Measurements from ENCODE around the gene ADGRB2. TPM values are rescaled to one million over a fixed set of nuclear protein-coding genes. Genes with fewer than 3 reads are reported as not detected.

ADGRB2 gene
- total RNA-seq, 1 donor from 2014 or later = 14.2 TPM

- no peak for TF ChIP-seq CTCF (conservative IDR thresholded peaks at IDR 0.05)
- peak overlapping the region; percentile 68 for H3K4me3 Mint-ChIP-seq
- H3K9me3 Mint-ChIP-seq = no peaks in the 10 kb centered on the region
- no peak overlapping the region for H3K27ac Mint-ChIP-seq
- H3K27me3 Mint-ChIP-seq = peaks cover 33% of the 10 kb centered on the region
- no peaks in the 10 kb centered on the region for H3K36me3 Mint-ChIP-seq
- no peak for DNase-seq (ENCODE audit: extremely low spot score, unreplicated experiment)
- peaks cover 5% of the 10 kb centered on the region for H3K4me1 Mint-ChIP-seq (ENCODE audit: unreplicated experiment)
Measured at GRCh38 chr1:31759298-31760023, 4.7 kb downstream of the ADGRB2 start.

GRCh38 chr1:31758823-31759222 lies 5.3 kb downstream of the ADGRB2 start:
- Mint-ChIP-seq H3K4me3 (peak overlapping the region; percentile 23), H3K27me3 (peaks cover 32% of the 10 kb centered on the region), H3K27ac (no peak overlapping the region), H3K9me3 (no peaks in the 10 kb centered on the region), H3K4me1 (ENCODE audit: unreplicated experiment) (peaks cover 5% of the 10 kb centered on the region), H3K36me3 (no peaks in the 10 kb centered on the region)
- TF ChIP-seq CTCF (conservative IDR thresholded peaks at IDR 0.05) = no peak
- DNase-seq (ENCODE audit: extremely low spot score, unreplicated experiment) = no peak

GRCh38 chr1:31757989-31758388 lies 6.2 kb downstream of the ADGRB2 start:
- DNase-seq (ENCODE audit: extremely low spot score, unreplicated experiment) = no peak
- Mint-ChIP-seq H3K36me3 (no peaks in the 10 kb centered on the region), H3K27ac (no peak overlapping the region), H3K4me1 (ENCODE audit: unreplicated experiment) (peaks cover 5% of the 10 kb centered on the region), H3K27me3 (peaks cover 26% of the 10 kb centered on the region), H3K9me3 (no peaks in the 10 kb centered on the region), H3K4me3 (no peak overlapping the region)
- TF ChIP-seq CTCF (conservative IDR thresholded peaks at IDR 0.05) = no peak

GRCh38 chr1:31757204-31757679 lies 6.9 kb downstream of the ADGRB2 start:
- Mint-ChIP-seq H3K27me3 (peaks cover 24% of the 10 kb centered on the region), H3K9me3 (no peaks in the 10 kb centered on the region), H3K27ac (no peak overlapping the region), H3K4me3 (no peak overlapping the region), H3K4me1 (ENCODE audit: unreplicated experiment) (peaks cover 9% of the 10 kb centered on the region), H3K36me3 (no peaks in the 10 kb centered on the region)
- DNase-seq (ENCODE audit: extremely low spot score, unreplicated experiment) = no peak
- TF ChIP-seq CTCF (conservative IDR thresholded peaks at IDR 0.05) = no peak

- no peak for DNase-seq (ENCODE audit: extremely low spot score, unreplicated experiment)
- H3K4me1 Mint-ChIP-seq (ENCODE audit: unreplicated experiment) = peaks cover 16% of the 10 kb centered on the region
Measured at GRCh38 chr1:31756578-31756977, 7.6 kb downstream of the ADGRB2 start.

More at GRCh38 chr1:31756578-31756977, 7.6 kb downstream of the ADGRB2 start:
- H3K27ac Mint-ChIP-seq = no peak overlapping the region
- peaks cover 17% of the 10 kb centered on the region for H3K27me3 Mint-ChIP-seq
- H3K4me3 Mint-ChIP-seq = no peak overlapping the region
- H3K36me3 Mint-ChIP-seq = no peaks in the 10 kb centered on the region
- no peak for TF ChIP-seq CTCF (conservative IDR thresholded peaks at IDR 0.05)
- H3K9me3 Mint-ChIP-seq = no peaks in the 10 kb centered on the region

All from type B pancreatic cell (in vitro differentiated cells).